GM12801 (cell line): ENCODE measurements around the gene PRM3.

ENCODE experiments used
- TF ChIP-seq, protein P1 (sequence below): IDR thresholded peaks from one replicate; pipeline ENCODE4 v1.5.1; 2011; ENCODE audit warnings: control low read depth; ENCODE audit not compliant: insufficient read length; ENCODE audit errors: extremely low read depth

The PRM3 gene

GRCh38 chr16:11238272-11239202 is 34.9 kb downstream of the PRM3 start:
- TF ChIP-seq, protein P1, sequence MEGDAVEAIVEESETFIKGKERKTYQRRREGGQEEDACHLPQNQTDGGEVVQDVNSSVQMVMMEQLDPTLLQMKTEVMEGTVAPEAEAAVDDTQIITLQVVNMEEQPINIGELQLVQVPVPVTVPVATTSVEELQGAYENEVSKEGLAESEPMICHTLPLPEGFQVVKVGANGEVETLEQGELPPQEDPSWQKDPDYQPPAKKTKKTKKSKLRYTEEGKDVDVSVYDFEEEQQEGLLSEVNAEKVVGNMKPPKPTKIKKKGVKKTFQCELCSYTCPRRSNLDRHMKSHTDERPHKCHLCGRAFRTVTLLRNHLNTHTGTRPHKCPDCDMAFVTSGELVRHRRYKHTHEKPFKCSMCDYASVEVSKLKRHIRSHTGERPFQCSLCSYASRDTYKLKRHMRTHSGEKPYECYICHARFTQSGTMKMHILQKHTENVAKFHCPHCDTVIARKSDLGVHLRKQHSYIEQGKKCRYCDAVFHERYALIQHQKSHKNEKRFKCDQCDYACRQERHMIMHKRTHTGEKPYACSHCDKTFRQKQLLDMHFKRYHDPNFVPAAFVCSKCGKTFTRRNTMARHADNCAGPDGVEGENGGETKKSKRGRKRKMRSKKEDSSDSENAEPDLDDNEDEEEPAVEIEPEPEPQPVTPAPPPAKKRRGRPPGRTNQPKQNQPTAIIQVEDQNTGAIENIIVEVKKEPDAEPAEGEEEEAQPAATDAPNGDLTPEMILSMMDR = no peak

DNA sequence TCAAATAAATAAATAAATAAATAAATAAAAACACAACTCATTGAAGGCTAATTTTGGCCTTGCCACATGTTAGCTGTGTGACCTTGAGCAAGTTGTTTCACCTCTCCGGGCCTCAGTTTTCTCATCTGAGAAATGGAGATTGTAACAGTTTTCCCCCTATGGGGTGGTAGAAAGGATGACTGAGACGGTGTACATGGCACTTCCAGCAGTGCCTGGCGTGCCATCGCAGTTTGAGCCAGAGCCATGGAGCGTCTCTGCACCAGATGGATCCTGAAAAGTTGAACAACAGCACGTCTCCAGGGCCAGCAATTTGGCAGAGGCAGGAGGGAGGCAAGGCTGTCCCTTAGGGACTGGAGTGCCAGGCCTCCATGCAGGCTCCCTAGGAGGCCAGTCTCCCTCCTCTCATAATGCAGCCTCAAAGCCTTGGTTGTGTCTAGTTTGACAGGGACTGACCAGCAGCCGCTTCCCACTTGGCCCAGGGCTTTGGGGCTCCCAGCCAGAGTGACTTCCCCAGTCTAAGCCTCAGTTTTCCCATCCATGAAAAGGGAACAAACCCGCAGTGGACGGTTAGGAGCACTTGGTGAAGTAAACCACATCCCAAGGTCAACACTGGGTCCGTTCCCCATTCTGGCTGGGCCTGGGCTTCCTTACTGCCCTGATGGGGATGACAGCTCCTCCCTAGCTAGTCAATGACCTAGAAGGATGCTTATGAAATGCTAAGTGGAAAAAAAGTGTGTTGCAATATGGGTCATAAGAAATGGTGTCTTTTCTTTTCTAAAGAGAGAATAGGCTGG is 36.8 kb downstream of the PRM3 start:
- TF ChIP-seq, protein P1 = no peak

- TF ChIP-seq, protein P1 = no peak
Measured at GRCh38 chr16:11235703-11235991, 37.8 kb downstream of the PRM3 start.

DNA sequence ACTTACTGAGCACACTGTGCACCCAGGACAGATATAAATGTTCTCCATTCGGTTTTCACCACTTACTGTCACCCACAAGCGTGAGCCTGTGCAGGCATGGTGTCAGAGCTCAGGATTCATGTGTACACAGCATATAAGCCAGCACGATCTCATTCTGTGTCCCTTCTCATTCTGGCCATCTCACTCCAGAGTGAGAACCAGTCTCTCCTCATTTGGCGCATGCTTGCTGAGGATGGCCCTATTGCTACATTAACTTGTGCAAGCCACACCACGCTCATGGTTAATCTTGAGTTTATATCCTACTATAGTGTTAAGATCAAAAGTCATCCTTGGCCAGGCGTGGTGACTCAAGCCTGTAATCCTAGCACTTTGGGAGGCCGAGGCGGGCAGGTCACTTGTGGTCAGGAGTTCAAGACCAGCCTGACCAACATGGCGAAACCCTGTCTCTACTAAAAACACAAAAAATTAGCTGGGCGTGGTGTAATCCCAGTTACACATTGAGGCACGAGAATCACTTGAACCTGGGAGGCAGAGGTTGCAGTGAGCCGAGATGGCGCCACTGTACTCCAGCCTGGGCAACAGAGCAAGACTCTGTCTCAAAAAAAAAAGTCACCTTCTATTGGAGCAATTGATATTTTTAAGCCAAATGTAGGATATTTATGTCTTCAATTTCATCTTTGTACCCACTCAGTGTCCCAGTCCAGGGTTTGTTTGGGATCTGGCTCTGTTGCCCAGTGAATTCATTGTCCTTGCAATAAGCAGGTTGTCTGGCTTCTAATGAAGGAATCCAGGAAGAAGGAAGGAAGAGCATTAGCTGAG is 38.3 kb downstream of the PRM3 start:
- TF ChIP-seq, protein P1 = no peak

DNA sequence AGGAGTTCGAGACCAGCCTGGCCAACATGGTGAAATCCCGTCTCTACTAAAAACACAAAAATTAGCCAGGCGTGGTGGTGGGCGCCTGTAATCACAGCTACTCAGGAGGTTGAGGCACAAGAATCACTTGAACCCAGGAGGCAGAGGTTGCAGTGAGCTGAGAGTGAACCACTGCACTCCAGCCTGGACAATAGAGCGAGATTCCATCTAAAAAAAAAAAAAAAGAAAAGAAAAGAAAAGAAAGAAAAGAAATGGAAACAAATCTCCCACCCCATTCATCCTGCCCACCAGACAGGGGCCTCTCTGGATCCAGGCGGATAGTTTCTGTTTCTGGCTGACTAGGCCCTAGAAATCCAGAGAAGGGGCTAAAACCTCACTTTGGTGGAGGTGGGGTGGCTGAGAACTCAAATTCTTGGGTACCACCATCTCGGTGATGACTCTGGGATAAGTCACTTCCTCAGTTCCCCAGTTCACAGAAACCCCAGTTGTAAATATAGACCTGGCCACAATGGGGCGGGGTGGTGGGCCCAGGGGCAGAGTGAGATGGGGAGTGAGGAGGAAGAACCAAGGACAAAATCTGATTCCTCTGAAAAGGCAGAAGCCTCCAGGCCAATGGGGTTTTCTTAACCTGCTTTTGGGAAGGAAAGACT is 39.6 kb downstream of the PRM3 start:
- TF ChIP-seq, protein P1 = no peak

DNA sequence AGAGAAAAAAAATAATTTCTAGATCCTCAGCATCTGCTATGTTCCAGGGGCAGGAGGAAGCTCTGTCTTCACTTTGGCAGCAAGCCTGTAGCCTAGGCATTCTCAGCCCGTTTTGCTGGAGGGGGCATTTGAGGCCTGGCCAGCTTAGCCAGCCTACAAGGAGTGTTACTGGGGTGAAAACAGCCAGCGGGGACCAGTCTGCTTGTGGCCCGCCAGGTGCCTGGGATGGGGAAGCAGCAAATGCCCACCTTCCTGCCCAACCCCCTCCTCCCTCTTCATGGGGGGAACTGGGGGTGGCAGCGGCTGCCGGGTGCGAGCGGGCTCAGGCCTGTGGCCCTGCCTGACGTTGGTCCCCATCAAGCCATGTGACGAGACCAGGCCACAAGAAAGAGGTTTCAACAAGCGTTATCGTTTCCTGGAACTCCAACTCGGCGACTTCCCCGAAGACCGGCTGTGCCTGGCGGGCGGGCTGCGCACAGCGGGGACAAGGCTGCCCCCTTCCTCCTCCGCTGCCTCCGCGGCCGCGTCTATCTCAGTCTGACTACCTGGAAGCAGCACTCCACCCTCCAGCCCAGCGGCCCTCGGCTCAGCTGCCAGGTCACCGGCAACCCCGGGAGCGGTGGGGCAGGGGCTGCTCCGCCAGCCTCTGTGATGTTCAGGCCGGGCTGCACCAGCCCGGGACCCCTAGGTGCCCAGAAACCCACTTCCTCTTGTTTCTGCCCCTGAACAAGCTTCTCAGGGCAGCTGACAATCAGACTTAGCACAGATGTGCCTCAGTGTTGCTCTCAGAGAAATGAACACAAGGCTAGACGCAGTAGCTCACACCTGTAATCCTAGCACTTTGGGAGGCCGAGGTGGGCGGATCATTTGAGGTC is 40.3 kb downstream of the PRM3 start:
- TF ChIP-seq, protein P1 = no peak
